ENCODE data around the gene ENPP6. TPM values are rescaled to one million over a fixed set of nuclear protein-coding genes. Genes with fewer than 3 reads are reported as not detected.

The ENPP6 gene
- polyA plus RNA-seq, 2 of the 4 experiments (the other 2 are of a cell fraction): not detected

GRCh38 chr4:184262901-184263300 lies 45.2 kb upstream of the ENPP6 start:
- FAIRE-seq (no peak), ATAC-seq (no peak), DNase-seq (ENCODE audit: low read depth in 1 of 2, low spot score in 1 of 2) (no peak)
- POLR2A ChIA-PET: interaction anchor here (2.8 kb wide), 1 partner anchor 274 kb away, joined by 22 read pairs; no protein-coding TSS in a partner anchor
- no peaks in the 10 kb centered on the region for H3K9me3 ChIP-seq
- no peak overlapping the region for H3K4me3 ChIP-seq
- H3K4me1 ChIP-seq: peaks cover 21% of the 10 kb centered on the region
- no peak overlapping the region for H3K27ac ChIP-seq
- TF ChIP-seq NR3C1 (IDR thresholded peaks at IDR 0.05) (no peak), TFCP2L1 (CRISPR knock-in tag; IDR thresholded peaks at IDR 0.05) (no peak), ZFP36 (IDR thresholded peaks at IDR 0.05; ENCODE audit: borderline replicate concordance, partially characterized antibody) (no peak), MAX (IDR thresholded peaks at IDR 0.05) (no peak), ESRRA (IDR thresholded peaks at IDR 0.05; ENCODE audit: borderline replicate concordance, low read length) (no peak), KDM1A (IDR thresholded peaks at IDR 0.05; ENCODE audit: low read depth) (no peak), RARB (CRISPR knock-in tag; IDR thresholded peaks at IDR 0.05) (no peak), CBX2 (IDR thresholded peaks at IDR 0.05; ENCODE audit: borderline replicate concordance, low read depth) (no peak), JUNB (IDR thresholded peaks at IDR 0.05) (no peak)
- H3K4me2 ChIP-seq: no peak overlapping the region
- CTCF ChIA-PET: interaction anchor here (1.1 to 5.8 kb wide), 11 partner anchors 11 to 280 kb away, joined by 3 to 57 read pairs (median 5); no protein-coding TSS in a partner anchor

GRCh38 chr4:184261246-184261645 lies 43.6 kb upstream of the ENPP6 start:
- Histone ChIP-seq H3K4me2 (no peak overlapping the region), H3K4me1 (peaks cover 8% of the 10 kb centered on the region), H3K4me3 (no peak overlapping the region), H3K27ac (no peak overlapping the region), H3K9me3 (no peaks in the 10 kb centered on the region)
- 60% methylated on average over 5 of the region's 5 CpGs for WGBS (ENCODE audit: missing lambda C conversion rate)
- POLR2A ChIA-PET: no interaction called here
- FAIRE-seq (no peak), DNase-seq (ENCODE audit: low read depth in 1 of 2, low spot score in 1 of 2) (no peak), ATAC-seq (no peak)
- CTCF ChIA-PET: interaction anchor here (0.6 to 2.1 kb wide), 5 partner anchors 10 to 1312 kb away, joined by 3 to 10 read pairs (median 4); no protein-coding TSS in a partner anchor
- TF ChIP-seq PBX3 (IDR thresholded peaks at IDR 0.05) (no peak), CTCF (IDR thresholded peaks at IDR 0.05) (no peak), JUNB (IDR thresholded peaks at IDR 0.05) (no peak), EHMT2 (IDR thresholded peaks at IDR 0.05; ENCODE audit: low read depth) (no peak), POLR2A (IDR thresholded peaks at IDR 0.05; ENCODE audit: low read length) (no peak)

GRCh38 chr4:184259866-184260265 lies 42.2 kb upstream of the ENPP6 start:
- no peak overlapping the region for H3K4me3 ChIP-seq
- DNase-seq (ENCODE audit: low read depth in 1 of 2, low spot score in 1 of 2) (no peak), FAIRE-seq (no peak), ATAC-seq (no peak)
- ChIA-PET POLR2A (no interaction called here), CTCF (no interaction called here)
- no peaks in the 10 kb centered on the region for H3K9me3 ChIP-seq
- H3K27ac ChIP-seq: no peak overlapping the region
- WGBS (ENCODE audit: missing lambda C conversion rate): 28% methylated on average over 6 of the region's 6 CpGs
- H3K4me1 ChIP-seq: peaks cover under 1% of the 10 kb centered on the region; the same call in 2 of the 3 replicates
- H3K4me2 ChIP-seq: no peak overlapping the region
- no peak for TF ChIP-seq RARB (CRISPR knock-in tag; IDR thresholded peaks at IDR 0.05)
- no peak for TF ChIP-seq PHF8 (IDR thresholded peaks at IDR 0.05; ENCODE audit: borderline replicate concordance, low read depth)
- no peak for TF ChIP-seq TP53 (CRISPR knock-in tag; IDR thresholded peaks at IDR 0.05)
- TF ChIP-seq ATOH8 (CRISPR knock-in tag; IDR thresholded peaks at IDR 0.05; ENCODE audit: low read depth): no peak
- TF ChIP-seq FOSL2 (IDR thresholded peaks at IDR 0.05): no peak
- TF ChIP-seq FOSL2 (CRISPR knock-in tag; IDR thresholded peaks at IDR 0.05): no peak
- TF ChIP-seq POLR2AphosphoS2 (conservative IDR thresholded peaks at IDR 0.05; ENCODE audit: low read length): no peak
- no peak for TF ChIP-seq ZFP36 (IDR thresholded peaks at IDR 0.05; ENCODE audit: borderline replicate concordance, partially characterized antibody)
- TF ChIP-seq USF2 (IDR thresholded peaks at IDR 0.05): no peak
- TF ChIP-seq E2F6 (IDR thresholded peaks at IDR 0.05; ENCODE audit: borderline replicate concordance, low read depth): no peak
- no peak for TF ChIP-seq HOXB5 (CRISPR knock-in tag; IDR thresholded peaks at IDR 0.05)
- TF ChIP-seq EP300 (IDR thresholded peaks at IDR 0.05): no peak
- no peak for TF ChIP-seq CBX8 (IDR thresholded peaks at IDR 0.05)
- TF ChIP-seq ELK1 (IDR thresholded peaks at IDR 0.05; ENCODE audit: low read depth, low read length): no peak
- TF ChIP-seq FOSB (CRISPR knock-in tag; IDR thresholded peaks at IDR 0.05): no peak
- TF ChIP-seq JUN (IDR thresholded peaks at IDR 0.05): no peak
- TF ChIP-seq JUNB (IDR thresholded peaks at IDR 0.05): no peak
- TF ChIP-seq HEYL (CRISPR knock-in tag; IDR thresholded peaks at IDR 0.05): no peak
